Limb (tissue), 2 donors: ENCODE data around the gene TMTC1.

Experiments
- DNase-seq, 2 donors: peaks; one replicate each; pipeline ENCODE4 v3.0.0-alpha.2; 2016; ENCODE audit errors: extremely low spot score in 2 of 2

TMTC1 gene

DNA sequence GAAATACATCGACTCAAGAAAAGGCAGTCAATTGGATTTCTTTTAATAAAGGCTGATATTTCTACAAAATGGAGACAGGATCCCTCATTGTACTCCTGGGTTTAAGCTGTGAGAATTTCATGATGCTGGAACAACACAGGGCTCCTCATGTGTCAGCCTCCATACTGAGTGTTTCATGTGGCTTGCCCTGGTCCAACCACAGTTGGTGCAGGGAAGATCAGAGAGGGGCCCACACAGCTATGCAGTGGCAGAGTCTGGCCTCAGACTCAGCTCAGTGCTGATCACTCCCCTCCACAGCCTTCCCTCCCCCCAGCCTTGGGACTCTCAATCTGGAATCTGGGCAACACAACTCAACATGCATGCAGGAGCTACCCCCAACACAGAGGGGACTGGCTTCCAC lies 163.7 kb downstream of the TMTC1 start:
- no peak for DNase-seq

DNA sequence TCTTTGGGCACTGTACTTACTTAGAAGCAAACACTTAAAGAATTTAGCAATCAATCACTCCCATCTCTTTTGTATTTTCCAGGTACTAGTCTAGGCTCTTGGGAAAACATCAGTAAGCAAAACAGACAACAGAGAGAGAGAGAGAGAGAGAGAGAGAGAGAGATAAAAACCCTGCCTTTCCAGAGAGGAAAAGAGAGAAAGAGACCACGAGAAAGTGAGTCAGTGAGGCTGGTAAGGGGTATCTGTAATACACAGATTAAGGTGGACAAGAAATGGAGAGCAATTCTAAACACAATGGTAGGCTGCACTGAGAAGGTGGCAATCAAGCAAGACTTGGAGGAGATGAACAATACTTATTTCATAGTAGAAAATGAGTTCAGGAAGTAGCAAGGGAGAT lies 166.3 kb downstream of the TMTC1 start:
- no peak for DNase-seq

DNA sequence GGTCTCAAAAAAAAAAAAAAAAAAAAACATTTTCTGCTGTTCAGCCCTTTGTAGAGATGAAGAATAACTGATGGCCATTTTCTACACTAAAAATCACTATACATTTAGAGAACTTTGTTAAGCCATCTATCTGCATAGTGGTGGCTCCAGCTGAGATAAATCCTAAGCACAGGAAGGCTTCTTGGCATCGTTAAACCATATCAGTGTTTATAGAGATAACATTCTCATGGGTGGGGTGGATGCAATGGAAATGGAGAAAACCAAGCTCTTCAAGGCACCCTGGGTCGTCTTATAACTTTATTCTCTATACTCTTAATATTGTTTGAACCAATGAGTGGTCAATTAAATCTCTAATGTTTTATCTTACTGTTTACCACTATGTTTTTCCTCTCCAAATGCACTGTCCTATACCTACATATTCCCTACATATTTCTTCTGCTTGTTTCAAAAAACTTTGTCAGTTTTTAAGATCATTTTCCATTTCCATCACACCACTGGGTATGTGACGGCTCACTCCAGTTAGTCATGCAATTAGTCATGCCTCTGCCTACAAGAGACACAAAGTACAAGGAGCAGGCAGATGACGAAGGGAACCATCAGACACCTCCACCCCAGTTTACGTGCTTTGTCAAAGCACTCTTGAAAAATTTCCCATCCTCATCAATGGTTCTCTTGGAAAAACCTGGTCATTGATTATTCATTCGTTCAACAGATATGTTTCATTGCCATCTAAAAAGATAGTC lies 166.9 kb downstream of the TMTC1 start:
- DNase-seq: no peak

DNA sequence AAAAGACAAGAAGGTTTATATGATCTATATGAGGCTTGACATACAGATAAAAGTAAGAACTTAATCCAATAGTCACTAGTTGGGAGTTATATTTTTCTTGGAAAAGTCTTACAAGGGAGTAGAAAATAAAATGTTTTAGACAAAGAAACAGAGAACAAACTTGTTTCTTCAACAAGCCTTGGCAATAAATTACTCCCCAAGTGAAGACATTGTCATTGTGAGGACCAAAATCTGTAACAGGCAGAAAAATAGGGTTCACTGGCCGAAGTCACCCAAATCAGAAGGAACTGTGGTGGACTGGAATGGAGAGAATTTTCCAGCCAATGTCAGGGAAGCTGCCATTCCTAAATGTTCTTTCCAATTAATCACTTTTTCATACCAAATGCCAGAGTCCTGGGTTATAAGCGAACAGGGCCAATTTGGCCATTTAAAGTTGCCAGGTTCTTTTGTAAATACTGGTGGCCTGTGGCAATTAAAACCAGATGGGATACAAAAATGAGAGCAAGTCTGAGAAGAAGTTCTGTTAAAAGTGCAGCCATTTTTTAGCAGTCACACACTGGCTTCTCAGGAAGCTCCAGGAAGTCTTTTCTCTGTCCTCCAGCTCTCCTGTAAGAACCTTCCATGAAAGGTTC lies 168.9 kb downstream of the TMTC1 start:
- no peak for DNase-seq

DNA sequence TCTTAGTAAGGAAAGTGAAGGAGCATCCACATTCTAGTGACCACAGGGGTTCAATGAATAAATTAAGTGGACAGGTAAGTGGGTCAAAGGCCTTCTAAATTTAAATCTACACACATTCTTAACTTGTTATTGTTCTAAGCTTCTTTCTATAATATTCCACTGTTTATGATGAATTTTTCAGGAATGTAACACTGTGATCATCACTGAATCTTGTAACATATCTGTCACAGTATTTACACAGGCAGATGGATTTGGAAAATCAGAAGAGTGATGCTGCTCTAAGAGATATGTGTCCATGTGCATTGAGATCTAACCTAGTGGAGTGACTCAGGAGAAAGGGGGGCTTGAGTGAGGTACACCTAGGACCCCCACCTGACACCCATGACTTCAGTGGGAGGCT lies 170.8 kb downstream of the TMTC1 start:
- DNase-seq: no peak

DNA sequence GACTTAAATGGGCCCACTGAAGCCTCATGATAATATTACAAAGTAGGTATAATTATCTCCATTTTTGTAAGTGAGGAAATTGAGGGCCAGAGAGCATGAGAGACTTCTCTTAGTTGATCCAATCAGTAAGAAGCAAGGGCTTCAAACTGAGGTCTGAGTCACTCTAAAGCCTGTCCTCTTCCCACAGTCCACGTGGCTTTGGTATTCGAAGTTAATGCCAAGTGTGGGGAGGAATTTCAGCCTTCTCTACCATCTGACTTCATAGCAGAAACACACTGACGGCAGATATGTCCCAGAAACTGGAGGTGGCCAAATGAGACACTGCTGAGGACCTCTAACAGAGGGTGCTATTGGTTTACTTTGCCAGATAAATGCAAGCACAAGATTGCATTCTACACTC lies 171.8 kb downstream of the TMTC1 start:
- no peak for DNase-seq

DNA sequence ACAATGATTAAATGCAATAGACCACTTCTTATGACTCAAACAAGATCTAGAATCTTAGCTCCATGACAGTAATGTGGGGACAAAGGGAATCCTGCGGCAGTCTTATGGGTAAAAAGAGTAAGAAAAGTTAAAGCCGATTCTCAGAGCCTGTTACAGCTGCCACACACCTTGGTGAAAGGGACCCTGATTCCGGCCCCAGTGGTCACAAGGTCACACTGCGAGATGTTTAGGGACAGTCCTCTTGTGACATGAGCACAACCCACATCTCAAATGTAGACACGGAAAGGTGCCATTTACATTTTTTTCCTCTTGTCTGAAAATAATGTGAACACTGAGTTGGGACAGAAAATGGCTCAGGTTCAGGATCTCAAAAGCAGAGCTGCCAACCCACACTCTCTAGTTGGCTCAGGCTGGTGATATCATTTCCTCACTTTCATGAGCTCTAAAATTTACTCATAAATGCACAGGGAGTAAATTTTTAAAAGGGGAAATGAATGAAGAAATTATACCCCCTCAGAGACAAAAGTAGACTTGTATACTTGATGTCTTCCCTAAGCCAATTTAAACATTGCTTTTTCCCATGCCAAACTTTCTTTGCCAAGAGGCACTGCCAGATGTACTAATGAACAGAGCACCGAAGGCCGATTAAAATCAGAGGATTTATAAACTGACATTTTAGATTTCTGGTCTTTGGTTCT lies 173.1 kb downstream of the TMTC1 start:
- DNase-seq: peak in 1 of 2 donors; percentile 49

DNA sequence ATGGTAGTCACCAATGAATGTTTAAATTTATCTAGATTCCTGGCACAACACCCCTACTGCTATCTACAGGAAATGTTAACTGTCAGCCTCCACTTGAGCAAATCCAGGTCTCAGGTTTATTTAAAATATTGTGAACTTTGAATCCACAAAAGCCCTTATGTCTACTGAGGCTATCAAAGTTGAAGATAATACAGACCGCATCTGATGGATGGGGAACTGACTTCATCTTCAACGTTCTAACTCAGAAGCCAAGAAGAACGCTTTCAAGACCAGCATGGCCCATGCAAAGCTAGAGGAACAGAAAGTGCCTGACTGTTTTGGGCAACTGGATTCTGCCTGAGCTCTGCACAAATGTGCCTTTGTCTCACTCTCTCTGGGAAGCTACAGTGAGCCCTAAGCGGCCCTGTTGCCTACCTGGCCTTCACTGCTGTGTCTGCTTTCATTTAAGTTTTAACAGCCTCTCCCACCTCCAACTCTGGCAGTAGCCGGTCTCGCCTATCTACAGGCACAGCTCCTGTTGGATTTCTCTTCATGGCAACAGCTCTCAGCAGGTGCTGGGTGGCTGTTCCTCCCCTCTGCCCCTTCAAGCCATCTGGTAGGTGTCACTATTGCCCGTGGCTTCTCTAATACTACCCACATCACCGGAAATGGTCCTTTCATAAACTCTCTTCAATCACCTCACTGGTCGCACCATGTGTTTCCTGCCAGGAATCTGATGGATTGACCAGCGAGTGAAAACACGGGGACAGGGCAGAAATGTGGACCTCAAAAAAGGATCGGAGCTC lies 174.1 kb downstream of the TMTC1 start:
- no peak for DNase-seq

DNA sequence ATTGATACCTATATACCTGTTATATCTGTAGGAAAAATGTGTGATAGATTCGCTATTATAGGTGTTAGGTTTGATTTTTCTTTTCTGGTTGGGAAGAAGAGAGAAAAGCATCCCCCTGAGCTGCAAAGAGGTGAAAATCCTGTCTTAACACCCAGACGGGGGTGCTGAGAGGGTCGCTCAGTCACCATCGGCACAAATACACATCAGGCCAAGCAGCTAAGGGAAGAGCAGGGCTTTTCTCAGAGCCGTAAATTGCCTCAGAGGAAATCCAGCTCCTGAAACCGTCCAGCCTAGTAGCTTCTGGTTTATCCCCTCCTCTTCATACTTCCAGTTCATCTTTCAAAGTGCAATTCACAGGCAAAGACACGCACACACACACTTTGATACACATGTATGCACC lies 175.2 kb downstream of the TMTC1 start:
- DNase-seq: no peak

DNA sequence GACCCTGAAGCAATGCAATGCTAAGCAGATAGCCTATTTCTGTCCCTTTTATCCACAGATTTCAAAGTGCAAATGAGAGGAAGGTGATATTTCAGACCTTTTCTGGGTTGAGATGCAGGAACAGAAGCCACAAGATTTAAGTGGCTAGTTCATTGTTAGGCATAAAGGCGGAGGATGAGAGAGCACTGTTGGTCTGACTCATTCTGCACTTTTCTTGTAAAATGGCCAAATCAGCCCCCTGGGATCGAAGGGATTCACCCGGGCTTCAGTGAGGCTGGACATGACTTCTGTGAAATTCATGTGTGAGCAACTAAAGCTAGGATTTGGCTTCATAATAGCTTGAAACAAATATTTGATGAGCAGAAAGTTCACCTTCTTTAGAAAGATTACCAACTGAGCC lies 184.4 kb downstream of the TMTC1 start:
- DNase-seq: no peak

DNA sequence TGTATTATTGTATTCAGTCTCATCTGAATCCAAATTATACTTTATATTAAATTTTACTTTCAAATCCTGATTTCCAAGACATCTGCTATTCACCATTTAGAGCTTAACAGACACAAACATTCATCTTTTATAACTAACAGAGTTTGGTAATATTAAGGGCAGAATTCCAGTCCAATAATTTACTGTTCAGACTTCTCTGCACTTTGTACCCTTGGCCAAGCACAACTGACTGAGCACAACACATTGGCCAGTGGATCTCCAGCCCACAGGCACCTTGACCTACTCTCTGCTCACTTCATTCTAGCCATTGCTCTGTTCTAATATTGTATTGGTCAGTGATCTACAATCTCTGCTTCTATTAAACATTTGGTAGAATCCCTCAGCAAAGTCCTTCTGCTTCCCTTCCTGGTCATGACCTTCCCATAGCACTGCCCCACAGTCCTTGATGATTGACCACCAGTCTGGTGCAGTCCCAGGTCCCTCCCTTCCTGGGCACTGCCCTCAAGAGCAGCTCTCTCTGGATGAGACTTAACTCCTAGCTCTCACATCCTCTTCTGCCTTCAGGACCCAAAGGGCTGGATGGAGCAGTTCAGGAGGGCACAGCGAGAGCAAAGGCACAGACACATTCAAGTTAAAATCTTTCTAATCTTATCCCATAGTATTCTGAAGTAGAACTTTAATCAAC lies 188.5 kb downstream of the TMTC1 start:
- DNase-seq: no peak

DNA sequence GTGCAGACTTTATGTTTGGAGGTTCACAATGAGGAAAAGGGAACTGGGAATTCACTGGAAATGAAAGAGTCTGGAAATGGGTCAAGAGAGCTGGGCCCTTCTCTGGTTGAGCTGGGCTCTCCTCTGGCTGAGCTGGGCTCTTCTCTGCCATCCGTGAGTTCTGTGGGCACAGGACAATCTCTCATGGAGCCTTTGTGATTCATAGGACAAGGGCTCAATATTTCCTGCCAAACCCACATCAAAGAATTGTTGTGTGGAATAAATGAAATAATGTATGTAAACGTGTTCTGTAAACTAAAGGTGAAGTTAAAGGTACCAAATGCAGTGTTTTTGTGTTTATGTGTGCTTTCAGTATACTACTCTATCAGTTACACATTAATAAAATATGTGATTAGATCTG lies 190.7 kb downstream of the TMTC1 start:
- DNase-seq: no peak

DNA sequence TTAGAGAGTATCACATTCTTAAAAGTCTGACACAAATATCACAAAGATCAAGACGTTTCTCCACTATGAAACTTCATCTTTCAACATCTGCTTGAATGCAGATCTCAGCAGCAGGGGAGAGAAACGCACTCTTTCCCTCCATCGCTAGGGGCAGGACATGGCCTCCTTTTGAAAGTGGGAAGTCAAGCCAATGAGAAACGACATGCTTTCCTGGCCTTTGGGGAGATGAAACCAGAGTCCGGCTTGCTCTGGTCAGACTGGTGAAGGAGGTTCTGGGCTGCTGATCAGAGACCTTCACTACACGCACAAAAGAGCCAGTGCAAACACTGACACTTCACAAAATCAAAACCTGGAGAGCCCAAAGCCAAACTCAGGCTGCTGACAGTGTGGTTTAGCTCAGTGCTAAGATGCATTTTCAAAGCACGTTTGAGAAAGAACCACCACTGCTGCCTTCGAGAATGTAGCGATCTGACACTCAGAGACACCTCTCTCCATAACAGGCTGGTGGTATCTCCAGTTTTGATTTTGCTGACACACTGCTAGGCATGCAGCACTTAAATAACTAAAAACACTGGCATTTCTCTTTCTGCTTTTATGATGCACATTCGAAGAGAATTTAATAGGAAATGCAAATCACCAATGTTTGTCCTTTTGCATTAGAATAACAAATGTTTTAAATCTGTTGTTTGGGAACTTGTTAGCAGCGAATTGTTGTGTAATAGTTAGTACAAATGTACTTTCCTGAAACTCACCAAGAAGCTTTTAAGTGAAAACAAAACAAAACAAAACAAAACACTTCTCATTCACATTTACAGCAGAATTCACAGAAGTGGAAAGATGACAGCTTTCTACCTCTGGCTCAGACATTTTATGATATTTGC lies 192.4 kb downstream of the TMTC1 start:
- peak in 1 of 2 donors; percentile 41 for DNase-seq

DNA sequence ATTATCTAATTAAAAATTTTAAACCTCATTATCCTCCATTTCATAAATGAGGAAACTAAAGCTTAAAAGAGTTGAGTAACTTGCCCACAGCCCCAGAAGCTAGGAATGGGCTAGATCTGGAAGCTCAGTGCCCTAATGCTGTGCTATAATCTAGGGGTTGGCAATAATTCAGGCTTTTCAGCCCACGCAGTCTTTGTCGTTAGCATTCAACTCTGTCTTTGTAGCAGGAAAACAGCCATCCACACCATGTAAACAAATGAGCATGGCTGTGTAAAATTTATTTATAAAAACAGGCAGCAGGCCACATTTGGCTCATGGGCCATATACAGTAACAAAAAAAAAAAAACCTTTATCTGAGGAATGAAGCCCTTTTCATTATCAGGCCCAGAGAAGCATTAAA lies 193.9 kb downstream of the TMTC1 start:
- DNase-seq: no peak

DNA sequence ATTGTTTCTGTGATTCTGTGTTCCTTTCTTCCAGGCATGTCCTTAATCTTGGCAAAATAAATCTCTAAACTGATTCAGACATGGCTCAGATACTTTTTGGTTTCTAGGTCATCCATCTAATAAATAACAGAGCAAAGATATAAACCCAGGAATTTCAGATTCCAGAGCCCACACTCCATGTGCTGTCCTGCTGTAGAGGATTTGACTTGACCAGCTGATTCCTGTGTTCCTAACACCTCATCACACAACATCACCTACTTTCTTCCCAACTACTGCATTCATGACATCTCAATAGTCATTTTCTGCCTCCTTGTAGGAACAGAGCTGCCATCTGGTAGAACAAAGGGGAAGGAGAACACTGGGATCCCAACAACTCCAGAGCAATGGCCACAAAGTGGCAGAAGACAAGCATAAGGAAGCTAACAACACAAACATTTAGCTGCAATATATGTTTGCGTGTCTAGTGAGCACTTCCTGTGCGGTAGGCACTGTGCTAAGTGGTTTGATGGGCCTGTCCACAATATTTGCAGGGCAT lies 194.4 kb downstream of the TMTC1 start:
- no peak for DNase-seq

DNA sequence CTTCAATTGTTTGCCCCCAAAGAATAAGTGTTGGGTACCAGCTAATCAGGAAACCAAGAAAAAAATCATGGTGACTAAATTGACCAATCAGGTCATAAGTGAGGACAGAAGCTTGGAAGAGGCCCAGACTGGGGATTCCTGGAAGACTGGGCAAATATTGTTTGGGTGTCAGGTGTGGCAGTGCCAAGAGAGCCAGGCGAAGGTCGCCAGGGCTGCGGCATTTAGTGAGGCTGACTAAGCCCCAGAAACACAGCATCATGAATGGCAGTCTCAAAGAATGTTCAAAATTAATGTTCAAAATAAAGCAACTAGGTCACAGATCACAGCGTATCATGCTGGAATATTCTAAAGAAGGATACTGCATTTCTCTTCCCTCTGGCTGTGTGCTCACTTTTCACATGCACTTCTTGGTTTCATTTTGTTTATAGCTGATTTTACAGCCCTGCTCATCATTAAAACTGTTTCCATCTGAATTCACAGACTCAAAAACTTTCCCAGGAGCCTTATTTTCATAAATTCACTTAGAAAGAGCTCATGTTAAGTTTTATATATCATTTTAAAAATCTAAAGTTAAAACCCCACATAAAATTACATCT lies 201.0 kb downstream of the TMTC1 start:
- DNase-seq: no peak

DNA sequence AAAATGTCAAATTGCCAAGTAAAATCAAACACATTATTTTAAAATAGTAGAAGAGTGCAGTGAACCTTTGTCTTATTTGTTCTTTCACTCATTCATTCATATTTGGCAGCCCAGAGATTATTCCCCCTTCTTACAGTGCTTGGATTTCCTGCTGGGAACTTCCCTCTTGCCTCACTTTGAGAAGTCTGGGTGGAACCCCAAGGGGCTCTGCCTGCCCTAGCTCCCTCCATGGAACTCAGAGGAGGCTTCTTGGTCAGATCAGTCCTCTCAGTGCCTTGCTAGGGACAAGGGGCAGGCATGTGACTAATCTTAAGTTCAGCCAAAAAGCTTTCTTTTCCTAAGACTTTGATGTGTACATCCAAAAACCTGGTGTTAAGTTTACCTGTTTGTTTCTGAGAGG lies 201.6 kb downstream of the TMTC1 start:
- DNase-seq: no peak

DNA sequence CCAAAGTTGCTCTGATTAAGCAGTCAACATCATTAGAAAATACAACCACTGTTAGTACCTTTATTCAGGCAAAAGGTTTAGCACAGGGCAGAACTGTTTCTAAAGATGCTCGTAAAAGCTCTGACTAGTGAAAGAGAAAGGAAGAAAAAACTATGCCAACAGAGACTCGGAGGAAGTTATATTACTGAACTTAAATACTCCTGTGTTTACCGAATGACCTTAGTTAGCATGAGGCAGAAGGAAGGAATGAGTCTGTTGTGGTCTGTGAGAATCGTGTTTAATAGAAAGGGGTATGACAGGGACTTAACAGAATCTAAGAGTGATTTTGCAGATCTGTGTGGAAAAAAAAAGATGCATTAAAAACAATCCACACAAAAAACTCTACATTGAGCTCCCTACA lies 202.1 kb downstream of the TMTC1 start:
- DNase-seq: no peak

DNA sequence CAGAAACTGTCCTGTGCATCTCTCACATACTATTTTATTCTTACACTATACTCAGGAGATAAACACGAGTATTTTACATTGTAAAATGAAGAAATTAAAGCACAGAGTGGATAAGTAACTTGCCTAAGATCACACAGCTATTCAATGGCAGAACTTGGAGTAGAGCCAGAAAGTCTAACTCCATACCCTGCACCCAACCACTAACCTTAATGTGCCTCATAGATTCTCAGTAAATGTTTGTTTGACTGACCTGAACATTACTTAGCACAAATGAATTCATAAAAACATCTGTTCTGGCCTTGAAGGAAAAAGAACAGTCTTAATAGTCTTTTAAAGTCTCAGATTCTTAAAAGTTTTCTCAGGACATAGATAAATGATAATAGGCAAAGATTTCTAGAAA lies 202.8 kb downstream of the TMTC1 start:
- no peak for DNase-seq

DNA sequence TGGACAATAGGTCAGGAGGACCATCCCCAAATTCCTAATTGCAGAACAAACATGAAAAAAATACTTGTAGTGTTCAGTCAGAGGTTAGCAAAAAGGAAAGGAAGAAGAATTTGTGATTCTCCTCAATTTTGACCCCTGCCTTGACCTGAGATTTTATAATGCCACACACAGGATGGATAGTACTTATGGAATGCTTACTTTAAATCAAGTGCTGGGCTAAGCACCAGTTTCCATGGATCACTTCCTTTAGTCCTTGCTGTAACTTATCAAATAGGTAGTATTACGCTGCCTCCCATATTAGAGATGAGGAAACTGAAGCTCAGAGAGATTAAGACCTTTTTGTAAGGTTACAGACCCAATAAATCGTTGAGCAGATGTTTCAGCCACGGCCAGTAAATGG lies 205.0 kb downstream of the TMTC1 start:
- DNase-seq: no peak
